Upper lobe of left lung (tissue), 6 donors: ENCODE data around the gene ERICH2. TPM values are rescaled to one million over a fixed set of nuclear protein-coding genes. Genes with fewer than 3 reads are reported as not detected.

ENCODE experiments used
- ATAC-seq, 2 donors: fragments of 200-7000 bp; cut with Tn5 transposase; one replicate each; pipeline ENCODE4 v1.9.1; 2022; ENCODE audit warnings: mild to moderate bottlenecking in 2 of 2, moderate library complexity in 2 of 2; ENCODE audit not compliant: low FRiP score in 2 of 2
- DNase-seq, 2 donors: peaks; one replicate each; pipeline ENCODE4 v3.0.0-alpha.2; 2019 to 2020
- H3K27ac ChIP-seq, 4 donors: fragments of 200-600 bp; sonication (generic); one replicate each; pipeline ENCODE4 v1.5.1; 2016 to 2019
- H3K27me3 ChIP-seq, 4 donors: fragments of 200-600 bp; sonication (generic); one replicate each; pipeline ENCODE4 v1.5.1; 2017 to 2019
- H3K36me3 ChIP-seq, 4 donors: fragments of 200-600 bp; sonication (generic); one replicate each; pipeline ENCODE4 v1.5.1; 2016 to 2019
- H3K4me1 ChIP-seq, 4 donors: fragments of 200-600 bp; sonication (generic); one replicate each; pipeline ENCODE4 v1.5.1; 2018 to 2019
- H3K4me3 ChIP-seq, 4 donors: fragments of 200-600 bp; sonication (generic); one replicate each; pipeline ENCODE4 v1.5.1; 2017 to 2019; ENCODE audit warnings: mild to moderate bottlenecking in 2 of 4, moderate library complexity in 1 of 4
- H3K9me3 ChIP-seq, 4 donors: fragments of 200-600 bp; sonication (generic); one replicate each; pipeline ENCODE4 v1.5.1; 2018 to 2019
- CTCF ChIP-seq, 6 experiments: fragments of 450-650 bp in 4 of 6; fragments of 200-600 bp in 2 of 6; sonication (generic) in 2 of 6; IDR thresholded peaks; one replicate each; pipeline ENCODE4 v1.5.1; 2016 to 2019; ENCODE audit warnings: antibody characterized with exemption in 6 of 6
- EP300 ChIP-seq, 4 donors: sonication (generic); formaldehyde crosslinking; IDR thresholded peaks; one replicate each; pipeline ENCODE4 v1.5.1; 2017; ENCODE audit warnings: antibody characterized with exemption in 4 of 4, control low read depth in 2 of 4
- POLR2A ChIP-seq, 4 donors: fragments of 450-650 bp; IDR thresholded peaks; one replicate each; pipeline ENCODE4 v1.5.1; 2016 to 2017; ENCODE audit warnings: antibody characterized with exemption in 4 of 4, mild to moderate bottlenecking in 2 of 4
- POLR2AphosphoS5 ChIP-seq, 2 donors: sonication (generic); formaldehyde crosslinking; IDR thresholded peaks; one replicate each; pipeline ENCODE4 v1.5.1; 2017; ENCODE audit warnings: antibody characterized with exemption in 2 of 2
- WGBS, 2 donors: methylation state at CpG; one replicate each; pipeline ENCODE4 v1.1.5; 2017 to 2018; 5-methylcytosine and 5-hydroxymethylcytosine counted together
- total RNA-seq, 6 donors: library from RNA; depleted of rRNA in 4 of 6; stranded (reverse); fragments of >200 nt in 4 of 6; gene quantifications; one replicate each; pipeline versions ENCODE4 v1.1.0 to v1.2.1, GENCODE V29; 2016 to 2021
- donor health status: DM: no; HTN: no; CAD: no; lungs with moderate emphysema.
- donor health status: DM: no; HTN: yes; CAD: no; lungs with severe emphysema.

ERICH2 gene
- total RNA-seq, 6 donors from 2014 or later, result 1.6 to 19.7 (median 4.3) TPM

GRCh38 chr2:170836027-170836426 is 65.8 kb downstream of the ERICH2 start:
- Histone ChIP-seq H3K27me3 (no peaks in the 10 kb centered on the region), H3K4me3 (no peak overlapping the region), H3K27ac (no peak overlapping the region), H3K9me3 (no peaks in the 10 kb centered on the region), H3K4me1 (no peaks in the 10 kb centered on the region), H3K36me3 (no peaks in the 10 kb centered on the region)
- TF ChIP-seq CTCF (IDR thresholded peaks at IDR 0.05), result no peak
- TF ChIP-seq EP300 (IDR thresholded peaks at IDR 0.05), result no peak
- TF ChIP-seq POLR2AphosphoS5 (IDR thresholded peaks at IDR 0.05), result no peak
- no peak for TF ChIP-seq POLR2A (IDR thresholded peaks at IDR 0.05)
- DNase-seq (no peak), ATAC-seq (no peak)
- WGBS, 2 donors, result 43 to 57% methylated on average over 5 of the region's 5 CpGs

- TF ChIP-seq EP300 (IDR thresholded peaks at IDR 0.05) (no peak), POLR2A (IDR thresholded peaks at IDR 0.05) (no peak), CTCF (IDR thresholded peaks at IDR 0.05) (no peak), POLR2AphosphoS5 (IDR thresholded peaks at IDR 0.05) (no peak)
- H3K4me3 ChIP-seq, result no peak overlapping the region
- no peaks in the 10 kb centered on the region for H3K36me3 ChIP-seq
- DNase-seq (no peak), ATAC-seq (no peak)
- H3K9me3 ChIP-seq, result no peaks in the 10 kb centered on the region
- no peaks in the 10 kb centered on the region for H3K27me3 ChIP-seq
- WGBS, 2 donors, result 72 to 86% methylated on average over 4 of the region's 4 CpGs
- H3K4me1 ChIP-seq, result no peaks in the 10 kb centered on the region
- no peak overlapping the region for H3K27ac ChIP-seq
Observed at GRCh38 chr2:170840717-170841210, 70.6 kb downstream of the ERICH2 start.

GRCh38 chr2:170842785-170843184 is 72.6 kb downstream of the ERICH2 start:
- no peaks in the 10 kb centered on the region for H3K27me3 ChIP-seq
- no peak overlapping the region for H3K27ac ChIP-seq
- H3K36me3 ChIP-seq, result no peaks in the 10 kb centered on the region
- no peak overlapping the region for H3K4me3 ChIP-seq
- no peaks in the 10 kb centered on the region for H3K4me1 ChIP-seq
- no peak for ATAC-seq
- TF ChIP-seq POLR2A (IDR thresholded peaks at IDR 0.05), result no peak
- no peak for TF ChIP-seq POLR2AphosphoS5 (IDR thresholded peaks at IDR 0.05)
- TF ChIP-seq CTCF (IDR thresholded peaks at IDR 0.05), result no peak
- no peak for TF ChIP-seq EP300 (IDR thresholded peaks at IDR 0.05)
- no peak for DNase-seq
- no peaks in the 10 kb centered on the region for H3K9me3 ChIP-seq
- WGBS, 2 donors, result 78 to 80% methylated on average over 2 of the region's 2 CpGs

GRCh38 chr2:170843656-170844055 is 73.5 kb downstream of the ERICH2 start:
- no peak for ATAC-seq

GRCh38 chr2:170845343-170845742 is 75.2 kb downstream of the ERICH2 start:
- Histone ChIP-seq H3K9me3 (no peaks in the 10 kb centered on the region), H3K27ac (no peak overlapping the region), H3K4me3 (no peak overlapping the region), H3K27me3 (no peaks in the 10 kb centered on the region), H3K4me1 (no peaks in the 10 kb centered on the region), H3K36me3 (no peaks in the 10 kb centered on the region)
- DNase-seq (no peak), ATAC-seq (no peak)
- WGBS, 2 donors, result 85 to 86% methylated on average over 10 of the region's 10 CpGs
- TF ChIP-seq POLR2A (IDR thresholded peaks at IDR 0.05) (no peak), EP300 (IDR thresholded peaks at IDR 0.05) (no peak), CTCF (IDR thresholded peaks at IDR 0.05) (no peak)

More at GRCh38 chr2:170843656-170844055, 73.5 kb downstream of the ERICH2 start:
- H3K9me3 ChIP-seq, result no peaks in the 10 kb centered on the region
- no peaks in the 10 kb centered on the region for H3K36me3 ChIP-seq
- H3K27ac ChIP-seq, result no peak overlapping the region
- H3K4me3 ChIP-seq, result no peak overlapping the region
- H3K4me1 ChIP-seq, result no peaks in the 10 kb centered on the region
- no peak for DNase-seq
- TF ChIP-seq EP300 (IDR thresholded peaks at IDR 0.05) (no peak), POLR2AphosphoS5 (IDR thresholded peaks at IDR 0.05) (no peak), POLR2A (IDR thresholded peaks at IDR 0.05) (no peak)
- 40 to 50% methylated on average over 2 of the region's 2 CpGs for WGBS, 2 donors
- H3K27me3 ChIP-seq, result no peaks in the 10 kb centered on the region
